Measurements from ENCODE around the gene TBC1D2.
A peak's percentile ranks its signal among the peaks of the same experiment; 100 is the strongest.

DNA sequence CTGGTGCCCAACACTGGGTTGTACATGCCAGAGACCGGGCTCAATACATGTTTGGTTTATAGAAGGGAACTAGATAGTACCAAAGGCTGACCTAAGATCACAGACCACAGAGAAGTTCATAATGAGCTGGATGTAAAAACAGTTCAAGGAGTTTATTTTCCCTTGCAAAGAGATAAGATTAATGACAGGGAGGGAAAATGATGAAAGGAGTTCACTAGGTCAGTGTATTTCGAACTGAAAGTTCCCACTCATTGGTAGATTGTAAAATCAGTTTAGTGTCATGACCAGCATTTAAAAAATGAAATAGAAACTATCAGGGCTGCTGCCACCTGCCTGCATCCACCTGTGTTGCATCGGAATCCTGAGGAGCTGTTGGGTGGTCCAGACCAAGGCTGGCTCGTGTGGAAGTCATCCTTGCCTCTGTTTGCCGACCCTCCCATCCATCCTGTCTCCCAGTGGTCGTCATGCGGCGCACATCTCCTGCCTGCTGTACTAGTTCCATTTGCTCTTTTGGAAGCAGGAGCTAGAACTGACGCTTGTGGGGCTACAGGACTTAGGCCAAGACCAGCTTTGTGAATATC lies 21.1 kb downstream of the TBC1D2 start:
- TF ChIP-seq, protein P1, sequence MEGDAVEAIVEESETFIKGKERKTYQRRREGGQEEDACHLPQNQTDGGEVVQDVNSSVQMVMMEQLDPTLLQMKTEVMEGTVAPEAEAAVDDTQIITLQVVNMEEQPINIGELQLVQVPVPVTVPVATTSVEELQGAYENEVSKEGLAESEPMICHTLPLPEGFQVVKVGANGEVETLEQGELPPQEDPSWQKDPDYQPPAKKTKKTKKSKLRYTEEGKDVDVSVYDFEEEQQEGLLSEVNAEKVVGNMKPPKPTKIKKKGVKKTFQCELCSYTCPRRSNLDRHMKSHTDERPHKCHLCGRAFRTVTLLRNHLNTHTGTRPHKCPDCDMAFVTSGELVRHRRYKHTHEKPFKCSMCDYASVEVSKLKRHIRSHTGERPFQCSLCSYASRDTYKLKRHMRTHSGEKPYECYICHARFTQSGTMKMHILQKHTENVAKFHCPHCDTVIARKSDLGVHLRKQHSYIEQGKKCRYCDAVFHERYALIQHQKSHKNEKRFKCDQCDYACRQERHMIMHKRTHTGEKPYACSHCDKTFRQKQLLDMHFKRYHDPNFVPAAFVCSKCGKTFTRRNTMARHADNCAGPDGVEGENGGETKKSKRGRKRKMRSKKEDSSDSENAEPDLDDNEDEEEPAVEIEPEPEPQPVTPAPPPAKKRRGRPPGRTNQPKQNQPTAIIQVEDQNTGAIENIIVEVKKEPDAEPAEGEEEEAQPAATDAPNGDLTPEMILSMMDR (IDR thresholded peaks at IDR 0.05) = peak in 3 of 5 experiments; percentile 14 to 19 (median 19)
- TF ChIP-seq POLR2A (IDR thresholded peaks at IDR 0.05) (no peak), EP300 (IDR thresholded peaks at IDR 0.05; ENCODE audit: low read depth) (no peak)

Measured in transverse colon (tissue), 3 donors.